Effector memory CD4-positive, alpha-beta T cell (primary cell): Measurements from ENCODE around the gene PAX7.

Experiments used
- DNase-seq, 3 donors: peaks; one replicate each; pipeline ENCODE4 v3.0.0-alpha.2; 2020
- H3K27ac ChIP-seq: 2 replicates; pipeline ENCODE4 v1.7.0; 2013; ENCODE audit warnings: mild to moderate bottlenecking, low read length, moderate library complexity; ENCODE audit not compliant: insufficient read depth, poor library complexity, severe bottlenecking
- H3K27me3 ChIP-seq: replicated peaks from 2 replicates; pipeline ENCODE4 v1.7.0; 2013; ENCODE audit warnings: mild to moderate bottlenecking, low read length; ENCODE audit not compliant: insufficient read depth, control insufficient read depth, poor library complexity, severe bottlenecking
- H3K36me3 ChIP-seq: 2 replicates; pipeline ENCODE4 v1.7.0; 2013; ENCODE audit warnings: mild to moderate bottlenecking, low read length, moderate library complexity; ENCODE audit not compliant: control insufficient read depth, insufficient read depth
- H3K4me1 ChIP-seq: 2 replicates; pipeline ENCODE4 v1.7.0; 2013; ENCODE audit warnings: low read length, mild to moderate bottlenecking; ENCODE audit not compliant: control insufficient read depth, insufficient read depth, poor library complexity, severe bottlenecking
- H3K4me3 ChIP-seq: 2 replicates; pipeline ENCODE4 v1.7.0; 2013; ENCODE audit warnings: low read length, low read depth, mild to moderate bottlenecking; ENCODE audit not compliant: insufficient read depth, poor library complexity, severe bottlenecking
- H3K9me3 ChIP-seq: 2 replicates; pipeline ENCODE4 v1.7.0; 2013; ENCODE audit warnings: mild to moderate bottlenecking, low read length, moderate library complexity; ENCODE audit not compliant: control insufficient read depth

PAX7 gene

DNA sequence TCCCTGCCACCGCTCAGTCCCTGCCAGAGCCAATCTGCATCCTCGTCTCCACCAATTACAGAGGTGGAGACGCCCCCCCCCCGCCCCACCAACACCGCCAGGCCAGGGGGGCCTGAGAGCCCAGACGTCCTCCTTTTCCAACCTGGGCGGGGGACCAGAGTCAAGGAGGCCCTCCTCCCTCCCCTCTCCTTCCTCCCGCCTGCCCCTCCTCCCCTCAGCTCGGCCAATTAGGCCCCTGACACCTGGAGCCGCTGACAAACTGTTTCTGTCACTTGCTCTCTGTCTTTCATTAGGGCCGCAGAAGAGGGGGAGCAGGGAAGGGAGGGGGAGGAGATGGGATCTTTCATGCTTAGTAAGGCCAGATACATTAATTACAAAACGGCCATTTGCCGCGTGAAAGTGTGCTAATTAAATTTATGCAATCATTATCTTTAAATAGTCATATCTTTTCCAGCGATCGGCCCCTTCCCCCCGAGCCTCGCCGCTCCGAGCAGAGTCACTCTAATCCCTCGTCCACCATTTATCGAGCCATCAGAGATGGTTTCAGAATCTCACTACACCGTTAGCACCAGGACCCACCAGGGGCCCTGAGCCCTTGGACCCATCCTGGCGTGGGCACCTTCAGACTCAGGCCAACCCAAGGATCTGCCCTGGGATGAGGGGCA lies 94.7 kb downstream of the PAX7 start:
- Histone ChIP-seq H3K36me3 (no peaks in the 10 kb centered on the region), H3K9me3 (no peaks in the 10 kb centered on the region), H3K4me3 (no peak overlapping the region), H3K4me1 (no peaks in the 10 kb centered on the region), H3K27me3 (peaks cover 11% of the 10 kb centered on the region), H3K27ac (no peak overlapping the region)
- DNase-seq = no peak

DNA sequence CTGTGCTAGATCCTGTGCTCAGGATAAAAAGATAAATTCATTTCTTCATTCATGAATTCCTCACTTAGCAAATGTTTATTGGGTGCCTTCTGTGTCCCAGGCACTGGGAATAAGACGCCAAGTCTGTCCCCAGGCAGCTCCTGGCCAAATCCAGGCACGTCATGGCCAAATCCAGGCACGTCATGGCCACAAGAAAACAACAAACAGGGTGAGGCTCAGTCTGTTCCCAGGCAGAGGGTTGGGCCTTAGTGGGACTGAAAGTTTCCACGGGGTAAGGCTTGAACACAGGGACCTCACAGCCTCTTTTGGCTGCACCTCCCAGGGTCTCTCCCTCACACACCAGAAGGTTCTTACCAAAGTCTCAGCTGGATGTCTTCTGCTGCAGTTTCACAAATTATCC lies 95.7 kb downstream of the PAX7 start:
- H3K36me3 ChIP-seq = no peaks in the 10 kb centered on the region
- DNase-seq = no peak
- no peaks in the 10 kb centered on the region for H3K9me3 ChIP-seq
- no peak overlapping the region for H3K27ac ChIP-seq
- H3K4me1 ChIP-seq = no peaks in the 10 kb centered on the region
- H3K27me3 ChIP-seq = peaks cover 11% of the 10 kb centered on the region
- H3K4me3 ChIP-seq = no peak overlapping the region

- Histone ChIP-seq H3K36me3 (no peaks in the 10 kb centered on the region), H3K4me3 (no peak overlapping the region), H3K27ac (no peak overlapping the region), H3K9me3 (no peaks in the 10 kb centered on the region), H3K4me1 (no peaks in the 10 kb centered on the region), H3K27me3 (peaks cover 11% of the 10 kb centered on the region)
- no peak for DNase-seq
Measured at GRCh38 chr1:18727956-18728355, 97.3 kb downstream of the PAX7 start.

GRCh38 chr1:18730321-18730720 lies 99.7 kb downstream of the PAX7 start:
- H3K36me3 ChIP-seq = no peaks in the 10 kb centered on the region
- no peak overlapping the region for H3K27ac ChIP-seq
- H3K27me3 ChIP-seq = no peaks in the 10 kb centered on the region
- no peaks in the 10 kb centered on the region for H3K4me1 ChIP-seq
- H3K4me3 ChIP-seq = no peak overlapping the region
- no peaks in the 10 kb centered on the region for H3K9me3 ChIP-seq
- no peak for DNase-seq

- H3K9me3 ChIP-seq = no peaks in the 10 kb centered on the region
- no peak for DNase-seq
- H3K27me3 ChIP-seq = no peaks in the 10 kb centered on the region
- H3K36me3 ChIP-seq = no peaks in the 10 kb centered on the region
- H3K27ac ChIP-seq = no peak overlapping the region
- no peak overlapping the region for H3K4me3 ChIP-seq
- H3K4me1 ChIP-seq = no peaks in the 10 kb centered on the region
Measured at GRCh38 chr1:18731148-18731547, 100.5 kb downstream of the PAX7 start.

DNA sequence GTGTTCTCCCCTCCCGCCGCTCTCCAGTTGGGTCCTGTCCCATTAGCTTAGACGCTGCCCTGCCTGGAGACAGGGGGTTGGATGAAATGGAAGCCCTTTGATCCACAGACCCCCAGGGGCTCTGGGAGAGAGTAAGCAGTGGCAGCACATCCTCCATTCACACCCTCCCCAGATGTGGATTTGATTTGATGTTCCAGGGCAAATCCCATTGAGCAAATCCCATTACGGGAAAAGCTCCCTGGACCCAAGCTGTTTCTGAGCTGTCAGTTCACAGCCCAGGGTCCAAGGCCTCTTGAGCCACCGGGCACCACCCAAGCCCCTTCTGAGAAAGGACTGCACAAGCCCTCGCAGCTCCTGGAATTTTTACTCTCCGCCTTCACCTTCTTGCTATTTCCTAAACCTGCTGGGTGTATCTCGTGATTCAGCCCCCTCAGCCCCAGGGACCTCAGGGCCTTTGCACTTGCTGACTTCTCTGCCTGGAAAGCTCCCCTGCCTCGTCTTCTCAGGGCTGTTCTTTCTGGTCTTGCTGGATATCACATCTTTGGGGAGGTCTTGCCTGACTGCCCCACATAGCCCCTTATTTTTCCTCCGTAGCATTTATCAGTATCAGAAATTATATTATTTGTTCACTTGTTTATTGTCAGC lies 101.1 kb downstream of the PAX7 start:
- no peaks in the 10 kb centered on the region for H3K36me3 ChIP-seq
- no peaks in the 10 kb centered on the region for H3K4me1 ChIP-seq
- H3K27me3 ChIP-seq = no peaks in the 10 kb centered on the region
- H3K4me3 ChIP-seq = no peak overlapping the region
- no peak overlapping the region for H3K27ac ChIP-seq
- H3K9me3 ChIP-seq = no peaks in the 10 kb centered on the region
- DNase-seq = no peak

GRCh38 chr1:18732686-18733085 lies 102.0 kb downstream of the PAX7 start:
- Histone ChIP-seq H3K27ac (no peak overlapping the region), H3K4me3 (no peak overlapping the region), H3K36me3 (no peaks in the 10 kb centered on the region), H3K4me1 (no peaks in the 10 kb centered on the region), H3K9me3 (no peaks in the 10 kb centered on the region), H3K27me3 (no peaks in the 10 kb centered on the region)
- no peak for DNase-seq

- Histone ChIP-seq H3K36me3 (no peaks in the 10 kb centered on the region), H3K27me3 (no peaks in the 10 kb centered on the region), H3K4me3 (no peak overlapping the region), H3K4me1 (no peaks in the 10 kb centered on the region), H3K27ac (no peak overlapping the region), H3K9me3 (no peaks in the 10 kb centered on the region)
- no peak for DNase-seq
Measured at GRCh38 chr1:18734001-18734400, 103.4 kb downstream of the PAX7 start.

GRCh38 chr1:18734461-18735223 lies 104.0 kb downstream of the PAX7 start:
- no peak for DNase-seq
- no peak overlapping the region for H3K27ac ChIP-seq
- no peaks in the 10 kb centered on the region for H3K36me3 ChIP-seq

More at GRCh38 chr1:18734461-18735223, 104.0 kb downstream of the PAX7 start:
- H3K4me3 ChIP-seq = no peak overlapping the region
- H3K4me1 ChIP-seq = no peaks in the 10 kb centered on the region
- no peaks in the 10 kb centered on the region for H3K9me3 ChIP-seq
- H3K27me3 ChIP-seq = no peaks in the 10 kb centered on the region
